ENCODE results near the gene GRIK4.

DNA sequence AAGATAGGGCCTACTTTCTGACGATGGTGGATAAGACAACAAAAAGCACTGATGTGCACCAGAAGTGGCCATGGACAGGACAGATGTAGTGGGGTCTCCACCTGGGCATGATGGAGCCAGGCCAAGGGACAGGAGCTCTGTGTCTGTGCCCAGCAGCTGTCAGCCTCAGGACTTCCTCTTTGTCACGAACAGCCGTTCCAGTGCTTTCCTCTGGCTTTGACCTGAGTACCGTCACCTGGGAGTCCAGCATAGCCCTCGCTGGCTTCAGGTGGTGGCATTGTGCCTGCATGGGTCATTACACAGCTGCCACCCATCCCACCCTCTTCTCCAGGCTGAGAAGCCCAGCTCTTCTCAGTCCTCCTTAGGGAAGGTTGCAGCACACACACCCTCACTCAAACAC, 137.8 kb downstream of the GRIK4 start:
- TF ChIP-seq EZH2 (IDR thresholded peaks at IDR 0.05; ENCODE audit: borderline replicate concordance, low read depth, low read length, severe bottlenecking) = no peak
- TF ChIP-seq, protein P1, sequence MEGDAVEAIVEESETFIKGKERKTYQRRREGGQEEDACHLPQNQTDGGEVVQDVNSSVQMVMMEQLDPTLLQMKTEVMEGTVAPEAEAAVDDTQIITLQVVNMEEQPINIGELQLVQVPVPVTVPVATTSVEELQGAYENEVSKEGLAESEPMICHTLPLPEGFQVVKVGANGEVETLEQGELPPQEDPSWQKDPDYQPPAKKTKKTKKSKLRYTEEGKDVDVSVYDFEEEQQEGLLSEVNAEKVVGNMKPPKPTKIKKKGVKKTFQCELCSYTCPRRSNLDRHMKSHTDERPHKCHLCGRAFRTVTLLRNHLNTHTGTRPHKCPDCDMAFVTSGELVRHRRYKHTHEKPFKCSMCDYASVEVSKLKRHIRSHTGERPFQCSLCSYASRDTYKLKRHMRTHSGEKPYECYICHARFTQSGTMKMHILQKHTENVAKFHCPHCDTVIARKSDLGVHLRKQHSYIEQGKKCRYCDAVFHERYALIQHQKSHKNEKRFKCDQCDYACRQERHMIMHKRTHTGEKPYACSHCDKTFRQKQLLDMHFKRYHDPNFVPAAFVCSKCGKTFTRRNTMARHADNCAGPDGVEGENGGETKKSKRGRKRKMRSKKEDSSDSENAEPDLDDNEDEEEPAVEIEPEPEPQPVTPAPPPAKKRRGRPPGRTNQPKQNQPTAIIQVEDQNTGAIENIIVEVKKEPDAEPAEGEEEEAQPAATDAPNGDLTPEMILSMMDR (IDR thresholded peaks at IDR 0.05; ENCODE audit: extremely low read depth in 1 of 2, insufficient read depth in 1 of 2, low read depth in 1 of 2, low read length in 2 of 2) = no peak
